D721Med (cell line): ENCODE data around the gene CPLX3.

Experiments
- DNase-seq: peaks from one replicate; pipeline ENCODE4 v3.0.0; 2011; ENCODE audit warnings: low spot score; ENCODE audit not compliant: insufficient read length
- FAIRE-seq: peaks from 2 replicates; lab custom pipeline; 2011; peaks lifted over from hg19 to GRCh38; lab: Jason Lieb, UNC
- TF ChIP-seq, protein P1 (sequence below): IDR thresholded peaks from 2 replicates; pipeline ENCODE4 v1.5.1; 2012; ENCODE audit warnings: mild to moderate bottlenecking, control low read depth; ENCODE audit not compliant: insufficient read depth; ENCODE audit errors: missing control alignments

The CPLX3 gene, protein sequence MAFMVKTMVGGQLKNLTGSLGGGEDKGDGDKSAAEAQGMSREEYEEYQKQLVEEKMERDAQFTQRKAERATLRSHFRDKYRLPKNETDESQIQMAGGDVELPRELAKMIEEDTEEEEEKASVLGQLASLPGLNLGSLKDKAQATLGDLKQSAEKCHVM

DNA sequence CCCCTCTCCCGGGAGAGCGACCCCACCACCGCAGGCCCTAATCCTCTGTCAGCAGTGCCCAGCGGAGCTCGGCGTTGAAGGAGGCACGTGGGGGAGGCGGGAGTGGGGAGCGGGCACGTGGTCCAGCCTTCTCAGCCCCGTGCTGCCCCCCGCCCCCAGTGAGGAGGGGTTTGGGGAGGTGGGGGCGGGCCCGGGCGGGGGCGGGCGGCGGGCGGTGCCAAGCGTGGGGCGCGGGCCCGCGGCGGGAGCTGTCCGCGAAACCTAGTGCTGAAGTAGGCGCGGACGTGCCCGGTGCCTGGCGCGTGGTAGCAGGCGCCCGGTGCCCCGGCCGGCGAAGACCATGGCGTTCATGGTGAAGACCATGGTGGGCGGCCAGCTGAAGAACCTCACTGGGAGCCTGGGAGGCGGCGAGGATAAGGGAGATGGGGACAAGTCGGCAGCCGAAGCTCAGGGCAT lies at the start of gene CPLX3:
CPLX3 (plus strand) TSS at position 264 of the 456 bp plus-strand sequence; CDS start at position 341, 77 bp downstream.
- no peak for DNase-seq
- FAIRE-seq = no peak
- TF ChIP-seq, protein P1, sequence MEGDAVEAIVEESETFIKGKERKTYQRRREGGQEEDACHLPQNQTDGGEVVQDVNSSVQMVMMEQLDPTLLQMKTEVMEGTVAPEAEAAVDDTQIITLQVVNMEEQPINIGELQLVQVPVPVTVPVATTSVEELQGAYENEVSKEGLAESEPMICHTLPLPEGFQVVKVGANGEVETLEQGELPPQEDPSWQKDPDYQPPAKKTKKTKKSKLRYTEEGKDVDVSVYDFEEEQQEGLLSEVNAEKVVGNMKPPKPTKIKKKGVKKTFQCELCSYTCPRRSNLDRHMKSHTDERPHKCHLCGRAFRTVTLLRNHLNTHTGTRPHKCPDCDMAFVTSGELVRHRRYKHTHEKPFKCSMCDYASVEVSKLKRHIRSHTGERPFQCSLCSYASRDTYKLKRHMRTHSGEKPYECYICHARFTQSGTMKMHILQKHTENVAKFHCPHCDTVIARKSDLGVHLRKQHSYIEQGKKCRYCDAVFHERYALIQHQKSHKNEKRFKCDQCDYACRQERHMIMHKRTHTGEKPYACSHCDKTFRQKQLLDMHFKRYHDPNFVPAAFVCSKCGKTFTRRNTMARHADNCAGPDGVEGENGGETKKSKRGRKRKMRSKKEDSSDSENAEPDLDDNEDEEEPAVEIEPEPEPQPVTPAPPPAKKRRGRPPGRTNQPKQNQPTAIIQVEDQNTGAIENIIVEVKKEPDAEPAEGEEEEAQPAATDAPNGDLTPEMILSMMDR = no peak

DNA sequence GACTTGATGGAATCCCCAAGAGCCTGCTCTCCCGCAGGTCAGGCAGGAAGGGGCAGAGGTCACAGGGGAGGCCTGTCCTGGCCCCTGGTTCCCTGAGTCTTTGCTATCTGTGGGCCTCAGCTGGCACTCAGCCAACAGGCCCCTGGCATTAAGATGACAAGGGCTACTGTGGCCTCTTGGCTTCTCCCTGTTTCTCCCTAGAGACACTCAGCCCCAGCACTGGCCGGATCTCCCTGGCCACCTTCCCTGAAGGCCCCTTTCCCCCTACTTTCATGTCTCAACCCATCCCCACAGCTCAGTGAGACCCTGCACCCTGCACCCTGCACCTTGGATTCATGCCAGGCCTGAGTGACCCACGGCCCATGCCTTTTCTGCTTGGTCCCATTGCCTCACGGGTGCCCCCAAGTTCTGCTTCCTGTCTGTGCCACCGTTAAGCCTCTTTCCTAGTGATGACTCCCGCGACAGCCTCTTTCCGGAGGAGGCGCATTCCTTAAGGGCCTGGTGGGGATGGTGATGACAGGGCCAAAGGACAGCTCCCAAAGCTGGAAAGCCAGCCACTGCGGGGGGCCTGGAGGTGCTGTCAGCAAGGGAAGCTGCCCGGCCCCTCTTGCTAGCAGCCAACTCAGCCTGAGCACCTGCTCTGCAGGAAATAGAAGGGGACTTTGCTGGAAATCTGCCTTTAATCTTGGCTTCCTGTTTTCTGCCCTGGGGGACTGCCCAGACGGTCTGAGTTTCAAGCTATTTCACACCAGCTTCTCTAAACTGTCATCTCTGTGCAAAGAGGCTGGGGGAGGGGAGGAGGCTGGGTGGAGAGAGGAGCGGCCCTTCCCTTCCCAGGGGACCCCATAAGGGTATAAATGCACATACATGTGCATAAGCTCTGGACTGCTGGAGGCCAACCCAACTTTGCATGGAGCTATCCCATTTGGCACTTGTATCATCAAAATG lies 49.3 kb upstream of the CPLX3 start:
- TF ChIP-seq, protein P1 = no peak
- no peak for FAIRE-seq
- no peak for DNase-seq

DNA sequence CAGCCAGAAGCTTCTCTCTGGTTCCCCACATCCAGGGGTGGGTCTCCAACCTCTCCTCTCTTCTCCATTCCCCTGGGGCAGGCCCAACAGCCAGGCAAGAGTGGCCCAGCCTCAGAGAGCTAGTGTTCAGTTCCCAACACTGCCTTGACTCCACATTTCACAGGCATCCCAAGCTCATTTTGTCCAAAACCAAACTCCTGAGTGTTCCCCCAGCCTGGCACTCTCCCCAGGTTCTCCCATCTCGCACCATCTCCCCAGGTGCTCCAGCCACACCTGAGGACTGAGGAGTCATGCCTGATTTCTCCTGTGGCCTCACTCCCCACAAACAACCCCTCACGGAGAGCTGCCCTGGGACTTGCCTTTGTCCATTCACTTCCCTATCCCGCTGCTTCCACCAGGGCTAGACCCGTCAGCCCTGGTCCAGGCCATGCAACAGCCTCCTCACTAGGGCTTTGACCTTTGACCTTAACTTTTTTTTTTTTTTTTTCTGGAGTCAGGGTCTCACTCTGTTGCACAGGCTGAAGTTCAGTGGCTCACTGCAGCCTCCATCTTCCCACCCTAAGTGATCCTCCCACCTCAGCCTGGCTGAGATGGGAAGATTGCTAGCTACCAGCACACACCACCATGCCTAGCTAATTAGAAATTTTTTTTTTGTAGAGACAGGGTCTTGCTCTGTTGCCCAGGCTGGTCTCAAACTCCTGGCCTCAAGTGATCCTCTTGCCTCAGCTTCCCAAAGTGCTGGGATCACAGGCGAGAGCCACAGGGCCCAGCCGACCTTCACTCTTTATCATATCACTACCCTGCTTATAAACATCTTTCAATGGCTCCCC lies 48.4 kb upstream of the CPLX3 start:
- no peak for FAIRE-seq
- DNase-seq = no peak
- TF ChIP-seq, protein P1 = no peak

DNA sequence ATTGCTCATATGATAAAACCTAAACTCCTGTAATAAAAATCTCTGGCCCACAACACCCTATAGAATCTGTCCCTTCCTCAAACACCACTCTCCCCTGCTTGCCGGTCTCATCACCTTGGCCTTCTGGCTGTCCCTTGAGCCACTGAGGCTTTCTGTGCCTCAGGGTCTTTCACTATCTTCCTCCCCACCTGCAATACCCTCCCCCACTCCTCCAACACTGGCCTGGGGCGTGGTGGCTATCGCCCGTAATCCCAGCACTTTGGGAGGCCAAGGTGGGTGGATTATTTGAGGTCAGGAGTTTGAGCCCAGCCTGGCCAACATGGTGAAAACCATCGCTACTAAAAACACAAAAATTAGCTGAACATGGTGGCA lies 47.8 kb upstream of the CPLX3 start:
- DNase-seq = no peak
- no peak for FAIRE-seq
- TF ChIP-seq, protein P1 = no peak

DNA sequence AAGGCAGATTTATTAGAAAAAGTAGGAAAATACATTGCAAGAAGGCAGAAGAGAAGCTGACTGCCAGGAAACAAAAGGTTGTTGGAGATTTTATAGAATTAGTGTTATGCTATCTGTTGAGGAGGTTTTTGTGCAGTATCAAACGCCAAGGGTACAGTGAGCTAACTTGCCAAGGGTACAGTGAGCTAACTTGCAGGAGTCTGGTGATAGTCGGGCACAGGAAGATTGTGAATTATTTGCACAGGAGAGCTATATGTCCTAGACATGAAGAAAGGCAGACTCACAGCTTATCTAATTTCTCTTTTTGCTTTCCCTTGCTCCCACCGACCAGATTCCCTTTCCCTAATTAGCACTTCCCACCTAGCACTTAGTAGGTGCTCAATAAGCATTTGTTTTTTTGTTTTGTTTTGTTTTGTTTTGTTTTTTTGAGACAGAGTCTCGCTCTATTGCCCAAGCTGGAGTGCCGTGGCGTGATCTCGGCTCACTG lies 47.2 kb upstream of the CPLX3 start:
- TF ChIP-seq, protein P1 = no peak
- DNase-seq (no peak), FAIRE-seq (no peak)

DNA sequence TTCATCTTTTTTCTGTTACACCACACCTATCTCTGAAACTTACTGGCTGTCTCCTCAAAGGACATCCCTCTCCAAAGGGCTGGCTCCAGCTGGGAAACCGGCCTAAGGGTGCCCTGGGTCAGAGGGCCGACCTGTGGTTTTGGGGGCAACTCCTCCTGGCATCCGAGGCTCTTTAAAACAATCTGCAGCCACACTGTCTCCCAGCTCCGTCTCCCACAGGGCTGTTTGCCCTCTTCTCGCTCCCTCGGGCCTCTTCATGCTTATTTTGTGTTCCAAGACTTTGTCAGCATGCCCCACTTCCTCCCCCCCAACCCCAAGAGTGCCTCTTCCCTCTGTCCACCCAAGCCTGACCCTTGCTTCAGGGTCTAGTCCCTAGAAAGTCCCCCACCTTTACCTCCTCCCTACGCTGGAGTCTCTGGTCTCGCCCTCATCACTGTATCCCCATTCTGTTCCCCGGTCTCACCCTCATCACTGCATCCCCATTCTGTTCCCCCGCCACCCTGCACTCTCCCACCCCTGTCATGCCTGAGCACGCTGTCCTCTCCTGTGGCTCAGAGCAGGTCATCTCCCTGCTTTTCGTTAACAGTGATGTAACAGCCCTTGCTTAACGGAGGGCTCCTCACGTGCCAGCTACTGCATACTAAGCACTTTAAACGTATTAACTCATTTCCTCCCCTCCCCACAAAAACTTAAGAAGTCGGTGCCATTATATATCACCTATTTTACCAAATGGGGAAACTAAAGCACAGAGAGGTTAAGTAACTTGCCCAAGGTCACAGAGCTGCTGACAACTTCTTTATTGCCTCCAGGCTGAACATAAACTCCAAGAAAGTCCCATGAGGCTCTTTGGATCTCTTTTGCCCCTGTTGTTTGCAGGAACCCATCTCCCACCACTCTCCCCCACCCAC lies 45.6 kb upstream of the CPLX3 start:
- FAIRE-seq (no peak), DNase-seq (no peak)

More for the DNA sequence above, 45.6 kb upstream of the CPLX3 start:
- TF ChIP-seq, protein P1 = no peak
